ENCODE results near the gene FBLN7. TPM values are rescaled to one million over a fixed set of nuclear protein-coding genes. Genes with fewer than 3 reads are reported as not detected.
"Not testable (repeated sequence)": the region's sequence is repeated elsewhere in the genome, so short reads cannot be mapped to it uniquely, and the experiment has no call there.

The FBLN7 gene
- total RNA-seq, 2 experiments from 2014 or later = 0.25 TPM; not detected in 1

DNA sequence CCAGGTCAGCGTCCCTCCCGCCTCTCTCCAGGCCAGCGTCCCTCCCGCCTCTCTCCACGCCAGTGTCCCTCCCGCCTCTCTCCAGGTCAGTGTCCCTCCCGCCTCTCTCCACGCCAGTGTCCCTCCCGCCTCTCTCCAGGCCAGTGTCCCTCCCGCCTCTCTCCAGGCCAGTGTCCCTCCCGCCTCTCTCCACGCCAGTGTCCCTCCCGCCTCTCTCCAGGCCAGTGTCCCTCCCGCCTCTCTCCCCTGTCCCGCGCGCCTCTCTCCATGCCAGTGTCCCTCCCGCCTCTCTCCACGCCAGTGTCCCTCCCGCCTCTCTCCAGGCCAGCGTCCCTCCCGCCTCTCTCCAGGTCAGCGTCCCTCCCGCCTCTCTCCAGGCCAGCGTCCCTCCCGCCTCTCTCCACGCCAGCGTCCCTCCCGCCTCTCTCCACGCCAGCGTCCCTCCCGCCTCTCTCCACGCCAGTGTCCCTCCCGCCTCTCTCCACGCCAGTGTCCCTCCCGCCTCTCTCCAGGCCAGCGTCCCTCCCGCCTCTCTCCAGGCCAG, 1.5 kb downstream of the FBLN7 start:
- H3K79me2 ChIP-seq (ENCODE audit: insufficient read depth, low read depth, low read length); H3K4me2 ChIP-seq (ENCODE audit: low read length); H3K36me3 ChIP-seq (ENCODE audit: insufficient read depth, low read length); CTCF ChIA-PET (ENCODE audit: unreplicated experiment); H2AFZ ChIP-seq (ENCODE audit: low read length); DNase-seq (ENCODE audit: low spot score); intact Hi-C loops (cut with micrococcal nuclease; ENCODE audit: unreplicated experiment); H3K4me1 ChIP-seq (ENCODE audit: insufficient read depth, low read length, poor library complexity, severe bottlenecking); H3K9me3 ChIP-seq (ENCODE audit: low read length); POLR2A ChIA-PET; H3K4me3 ChIP-seq (ENCODE audit: low read depth, low read length, poor library complexity, severe bottlenecking); BruUV-seq (replicated peaks); H4K20me1 ChIP-seq (ENCODE audit: insufficient read depth, low read length); H3K27ac ChIP-seq (ENCODE audit: low read depth, low read length, poor library complexity, severe bottlenecking); H3K9me2 ChIP-seq (ENCODE audit: insufficient read depth, low read length): not testable (repeated sequence)

DNA sequence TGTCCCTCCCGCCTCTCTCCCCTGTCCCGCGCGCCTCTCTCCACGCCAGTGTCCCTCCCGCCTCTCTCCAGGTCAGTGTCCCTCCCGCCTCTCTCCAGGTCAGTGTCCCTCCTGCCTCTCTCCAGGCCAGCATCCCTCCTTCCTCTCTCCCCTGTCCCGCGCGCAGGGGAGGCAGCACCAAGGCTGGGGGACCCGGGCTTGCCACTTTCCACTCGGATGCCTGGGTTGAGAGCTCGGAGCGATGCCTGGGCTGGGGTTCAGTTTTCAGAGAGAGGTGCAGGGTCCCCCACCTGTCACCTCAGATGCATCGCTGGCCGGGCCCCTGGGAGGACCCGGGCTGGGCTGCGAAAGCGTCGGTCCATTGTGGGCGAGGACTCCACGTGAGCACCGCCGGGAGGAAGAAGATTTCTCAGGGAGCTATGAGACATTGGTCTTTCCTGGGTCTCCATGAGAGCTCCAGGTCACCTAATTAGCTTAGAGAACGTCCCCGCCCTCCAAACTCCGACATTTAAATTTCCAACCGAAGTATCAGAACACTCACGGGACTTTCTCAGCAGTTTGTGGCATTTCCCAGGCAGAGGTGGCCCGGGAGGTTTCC, 2.1 kb downstream of the FBLN7 start:
- intact Hi-C loops (cut with micrococcal nuclease; ENCODE audit: unreplicated experiment) = no loop called here
- no peaks in the 10 kb centered on the region for H3K36me3 ChIP-seq (ENCODE audit: insufficient read depth, low read length)
- no peak overlapping the region for H2AFZ ChIP-seq (ENCODE audit: low read length)
- no peaks in the 10 kb centered on the region for H3K9me2 ChIP-seq (ENCODE audit: insufficient read depth, low read length)
- no peak overlapping the region for H3K4me2 ChIP-seq (ENCODE audit: low read length)
- no peaks in the 10 kb centered on the region for H4K20me1 ChIP-seq (ENCODE audit: insufficient read depth, low read length)
- no peaks in the 10 kb centered on the region for H3K9me3 ChIP-seq (ENCODE audit: low read length)
- CTCF ChIA-PET (ENCODE audit: unreplicated experiment) = no interaction called here
- H3K27ac ChIP-seq (ENCODE audit: low read depth, low read length, poor library complexity, severe bottlenecking) = no peak overlapping the region
- H3K4me1 ChIP-seq (ENCODE audit: insufficient read depth, low read length, poor library complexity, severe bottlenecking) = no peaks in the 10 kb centered on the region
- H3K4me3 ChIP-seq (ENCODE audit: low read depth, low read length, poor library complexity, severe bottlenecking) = no peak overlapping the region
- no peaks in the 10 kb centered on the region for H3K79me2 ChIP-seq (ENCODE audit: insufficient read depth, low read depth, low read length)
- DNase-seq (ENCODE audit: low spot score) = no peak
- BruUV-seq (replicated peaks) = no TSS peak
- TF ChIP-seq, protein P1, sequence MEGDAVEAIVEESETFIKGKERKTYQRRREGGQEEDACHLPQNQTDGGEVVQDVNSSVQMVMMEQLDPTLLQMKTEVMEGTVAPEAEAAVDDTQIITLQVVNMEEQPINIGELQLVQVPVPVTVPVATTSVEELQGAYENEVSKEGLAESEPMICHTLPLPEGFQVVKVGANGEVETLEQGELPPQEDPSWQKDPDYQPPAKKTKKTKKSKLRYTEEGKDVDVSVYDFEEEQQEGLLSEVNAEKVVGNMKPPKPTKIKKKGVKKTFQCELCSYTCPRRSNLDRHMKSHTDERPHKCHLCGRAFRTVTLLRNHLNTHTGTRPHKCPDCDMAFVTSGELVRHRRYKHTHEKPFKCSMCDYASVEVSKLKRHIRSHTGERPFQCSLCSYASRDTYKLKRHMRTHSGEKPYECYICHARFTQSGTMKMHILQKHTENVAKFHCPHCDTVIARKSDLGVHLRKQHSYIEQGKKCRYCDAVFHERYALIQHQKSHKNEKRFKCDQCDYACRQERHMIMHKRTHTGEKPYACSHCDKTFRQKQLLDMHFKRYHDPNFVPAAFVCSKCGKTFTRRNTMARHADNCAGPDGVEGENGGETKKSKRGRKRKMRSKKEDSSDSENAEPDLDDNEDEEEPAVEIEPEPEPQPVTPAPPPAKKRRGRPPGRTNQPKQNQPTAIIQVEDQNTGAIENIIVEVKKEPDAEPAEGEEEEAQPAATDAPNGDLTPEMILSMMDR (conservative IDR thresholded peaks at IDR 0.05; ENCODE audit: low read length) = no peak
- TF ChIP-seq EZH2phosphoT487 (IDR thresholded peaks at IDR 0.05; ENCODE audit: borderline replicate concordance, low read depth, low read length) = no peak
- POLR2A ChIA-PET = no interaction called here

DNA sequence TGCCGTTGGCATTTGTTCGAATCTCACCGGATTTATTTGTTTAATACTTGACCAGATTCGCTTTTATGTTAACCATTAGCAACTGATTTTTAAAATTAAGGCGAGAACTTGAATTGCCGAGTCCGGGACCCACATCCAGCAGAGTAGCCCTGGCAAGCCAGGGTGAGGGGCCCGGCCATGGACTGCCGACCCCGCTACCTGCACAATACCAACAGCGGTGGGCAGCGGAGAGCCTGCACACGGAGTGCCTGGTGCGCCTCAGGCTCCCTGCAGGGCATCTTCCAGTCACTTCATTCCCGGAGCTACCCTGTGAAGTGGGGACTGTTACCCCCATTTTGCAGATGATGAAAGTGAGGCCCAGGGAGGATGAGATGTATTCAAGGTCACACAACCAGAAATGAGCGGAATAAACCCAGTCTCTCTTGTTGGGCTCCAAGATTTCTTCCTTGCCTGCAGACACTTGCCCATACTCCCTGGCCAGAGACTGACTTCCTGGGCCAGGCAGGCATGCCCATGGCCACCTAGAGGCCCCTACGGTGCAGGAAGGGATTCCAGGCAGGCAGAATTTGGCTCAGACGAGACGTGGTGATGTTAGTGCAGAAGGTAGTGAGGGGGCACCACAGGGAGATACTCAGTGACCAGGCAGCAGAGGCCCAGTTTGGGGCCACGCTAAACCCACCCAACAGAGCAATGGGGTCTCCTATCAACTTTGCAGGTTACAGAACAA, 2.9 kb downstream of the FBLN7 start:
- BruUV-seq (replicated peaks) = no TSS peak
- intact Hi-C loops (cut with micrococcal nuclease; ENCODE audit: unreplicated experiment) = no loop called here
- no peak for DNase-seq (ENCODE audit: low spot score)
- no peaks in the 10 kb centered on the region for H3K79me2 ChIP-seq (ENCODE audit: insufficient read depth, low read depth, low read length)
- H3K27ac ChIP-seq (ENCODE audit: low read depth, low read length, poor library complexity, severe bottlenecking) = no peak overlapping the region
- H2AFZ ChIP-seq (ENCODE audit: low read length) = no peak overlapping the region
- CTCF ChIA-PET (ENCODE audit: unreplicated experiment) = no interaction called here
- no peaks in the 10 kb centered on the region for H3K36me3 ChIP-seq (ENCODE audit: insufficient read depth, low read length)
- H3K9me3 ChIP-seq (ENCODE audit: low read length) = no peaks in the 10 kb centered on the region
- H3K4me1 ChIP-seq (ENCODE audit: insufficient read depth, low read length, poor library complexity, severe bottlenecking) = no peaks in the 10 kb centered on the region
- no peak overlapping the region for H3K4me2 ChIP-seq (ENCODE audit: low read length)
- no peaks in the 10 kb centered on the region for H4K20me1 ChIP-seq (ENCODE audit: insufficient read depth, low read length)
- H3K4me3 ChIP-seq (ENCODE audit: low read depth, low read length, poor library complexity, severe bottlenecking) = no peak overlapping the region
- POLR2A ChIA-PET = no interaction called here
- no peaks in the 10 kb centered on the region for H3K9me2 ChIP-seq (ENCODE audit: insufficient read depth, low read length)
- TF ChIP-seq EZH2phosphoT487 (IDR thresholded peaks at IDR 0.05; ENCODE audit: borderline replicate concordance, low read depth, low read length) = no peak
- TF ChIP-seq, protein P1 (conservative IDR thresholded peaks at IDR 0.05; ENCODE audit: low read length) = no peak
